Liver (tissue), 9 donors: ENCODE results near the gene DCBLD2. TPM values are rescaled to one million over a fixed set of nuclear protein-coding genes. Genes with fewer than 3 reads are reported as not detected.

Experiments
- DNase-seq: peaks from one replicate; pipeline ENCODE4 v3.0.0-alpha.2; 2017; ENCODE audit warnings: low spot score
- H3K27ac ChIP-seq, 2 donors: one replicate each; pipeline ENCODE4 v1.7.0; 2013; ENCODE audit warnings: inconsistent platforms in 2 of 2, low read length in 2 of 2, control low read depth in 1 of 2, low read depth in 1 of 2, mild to moderate bottlenecking in 1 of 2
- H3K27me3 ChIP-seq, 4 donors: one replicate each; pipeline versions ENCODE4 v1.6.1 to v1.7.0; 2013; ENCODE audit warnings: low read length in 3 of 4, inconsistent platforms in 1 of 4, mild to moderate bottlenecking in 1 of 4, moderate library complexity in 1 of 4; ENCODE audit not compliant: control insufficient read depth in 4 of 4, insufficient read depth in 4 of 4
- H3K36me3 ChIP-seq, 4 donors: one replicate each; pipeline versions ENCODE4 v1.6.1 to v1.7.0; 2013; ENCODE audit warnings: low read length in 3 of 4, mild to moderate bottlenecking in 3 of 4, low read depth in 1 of 4, moderate library complexity in 1 of 4; ENCODE audit not compliant: control insufficient read depth in 4 of 4, insufficient read depth in 3 of 4
- H3K4me1 ChIP-seq, 4 donors: one replicate each; pipeline versions ENCODE4 v1.6.1 to v1.7.0; 2013; ENCODE audit warnings: low read length in 3 of 4, mild to moderate bottlenecking in 3 of 4, moderate library complexity in 1 of 4; ENCODE audit not compliant: control insufficient read depth in 4 of 4, insufficient read depth in 4 of 4
- H3K4me3 ChIP-seq, 3 donors: one replicate each; pipeline versions ENCODE4 v1.6.1 to v1.7.0; 2013; ENCODE audit warnings: low read length in 3 of 3, control low read depth in 1 of 3, low read depth in 1 of 3, mild to moderate bottlenecking in 1 of 3
- H3K9ac ChIP-seq, 2 donors: one replicate each; pipeline ENCODE4 v1.7.0; 2013; ENCODE audit warnings: low read length in 2 of 2, mild to moderate bottlenecking in 2 of 2, moderate library complexity in 2 of 2, control low read depth in 1 of 2, low read depth in 1 of 2
- H3K9me3 ChIP-seq, 4 donors: one replicate each; pipeline versions ENCODE4 v1.6.1 to v1.7.0; 2013; ENCODE audit warnings: low read length in 3 of 4; ENCODE audit not compliant: control insufficient read depth in 4 of 4
- ATF3 ChIP-seq: IDR thresholded peaks from 2 replicates; pipeline ENCODE4 v1.6.1; 2016; ENCODE audit warnings: antibody characterized with exemption
- CTCF ChIP-seq: fragments of 150-350 bp; IDR thresholded peaks from 2 replicates; pipeline ENCODE4 v1.5.1; 2017; ENCODE audit warnings: improper control_type of control experiment, low read depth, low read length; ENCODE audit not compliant: missing input control
- EGR1 ChIP-seq, 2 donors: IDR thresholded peaks; 2 replicates each; pipeline ENCODE4 v1.6.1; 2016 to 2018; ENCODE audit warnings: antibody characterized with exemption in 2 of 2, low read depth in 2 of 2
- FOXA1 ChIP-seq: IDR thresholded peaks from 2 replicates; pipeline ENCODE4 v1.6.1; 2016; ENCODE audit warnings: antibody characterized with exemption
- FOXA2 ChIP-seq: IDR thresholded peaks from 2 replicates; pipeline ENCODE4 v1.6.1; 2016; ENCODE audit warnings: antibody characterized with exemption
- HNF4A ChIP-seq, 2 donors: conservative IDR thresholded peaks; 2 replicates each; pipeline ENCODE4 v1.6.1; 2016; ENCODE audit warnings: antibody characterized with exemption in 2 of 2, mild to moderate bottlenecking in 2 of 2
- HNF4G ChIP-seq: IDR thresholded peaks from 2 replicates; pipeline ENCODE4 v1.6.1; 2016; ENCODE audit warnings: antibody characterized with exemption
- JUND ChIP-seq, 2 donors: IDR thresholded peaks; 2 replicates each; pipeline ENCODE4 v1.6.1; 2016; ENCODE audit warnings: antibody characterized with exemption in 2 of 2
- MAX ChIP-seq: IDR thresholded peaks from 2 replicates; pipeline ENCODE4 v1.6.1; 2016; ENCODE audit warnings: antibody characterized with exemption
- NR2F2 ChIP-seq: IDR thresholded peaks from 2 replicates; pipeline ENCODE4 v1.6.1; 2016; ENCODE audit warnings: antibody characterized with exemption
- RAD21 ChIP-seq, 2 donors: IDR thresholded peaks; 2 replicates each; pipeline ENCODE4 v1.6.1; 2016; ENCODE audit warnings: antibody characterized with exemption in 2 of 2, mild to moderate bottlenecking in 2 of 2
- SP1 ChIP-seq: IDR thresholded peaks from 2 replicates; pipeline ENCODE4 v1.6.1; 2018; ENCODE audit warnings: antibody characterized with exemption, mild to moderate bottlenecking
- TAF1 ChIP-seq: conservative IDR thresholded peaks from 2 replicates; pipeline ENCODE4 v1.6.1; 2016; ENCODE audit warnings: antibody characterized with exemption, mild to moderate bottlenecking
- ZBTB33 ChIP-seq: IDR thresholded peaks from 2 replicates; pipeline ENCODE4 v1.6.1; 2016; ENCODE audit warnings: antibody characterized with exemption
- WGBS: extraction: QIAGEN DNeasy Blood & Tissue Kit; methylation state at CpG from one replicate; pipeline ENCODE4 v1.1.7; 2013; 5-methylcytosine and 5-hydroxymethylcytosine counted together
- polyA plus RNA-seq, 2 donors: library from polyadenylated mRNA; stranded (reverse) in 1 of 2; unstranded in 1 of 2; fragments of 200-250 nt in 1 of 2; fragments of >200 nt in 1 of 2; fragmentation: Nextera tagmentation in 1 of 2; extraction: Ambion mirVana in 1 of 2; gene quantifications; one replicate each; pipeline versions ENCODE4 v1.2.1 to v1.2.3, GENCODE V29; 2013 to 2015
- total RNA-seq, 2 donors: library from RNA; depleted of rRNA; stranded (reverse); fragments of >200 nt; gene quantifications; one replicate each; pipeline ENCODE4 v1.2.3, GENCODE V29; 2014
- TF ChIP-seq, protein P1 (sequence below): IDR thresholded peaks from 2 replicates; pipeline ENCODE4 v1.6.1; 2016; ENCODE audit warnings: antibody characterized with exemption, mild to moderate bottlenecking
- donor health status: healthy.
- donor health status: healthy.
- donor health status: healthy.
- donor health status: healthy.
- donor health status: healthy.

DCBLD2 gene
- total and polyA plus RNA-seq, 4 donors, result 4.7 to 14.7 (median 9.1) TPM

- Histone ChIP-seq H3K4me3 (no peak overlapping the region), H3K36me3 (no peaks in the 10 kb centered on the region), H3K4me1 (no peaks in the 10 kb centered on the region), H3K9me3 (no peaks in the 10 kb centered on the region), H3K27ac (no peak overlapping the region), H3K27me3 (no peaks in the 10 kb centered on the region), H3K9ac (no peak overlapping the region)
- TF ChIP-seq JUND (IDR thresholded peaks at IDR 0.05) (no peak), ATF3 (no peak), TAF1 (no peak), MAX (no peak), FOXA1 (no peak), HNF4A (conservative IDR thresholded peaks at IDR 0.05) (no peak), FOXA2 (no peak), EGR1 (IDR thresholded peaks at IDR 0.05; ENCODE audit: low read depth in 2 of 2) (no peak), NR2F2 (no peak), SP1 (no peak), CTCF (no peak), HNF4G (no peak)
- DNase-seq, result no peak
- WGBS, result 100% methylated on average over 1 of the region's 1 CpG
These were observed 72.2 kb downstream of the DCBLD2 start for GRCh38 chr3:98829246-98829832.

DNA sequence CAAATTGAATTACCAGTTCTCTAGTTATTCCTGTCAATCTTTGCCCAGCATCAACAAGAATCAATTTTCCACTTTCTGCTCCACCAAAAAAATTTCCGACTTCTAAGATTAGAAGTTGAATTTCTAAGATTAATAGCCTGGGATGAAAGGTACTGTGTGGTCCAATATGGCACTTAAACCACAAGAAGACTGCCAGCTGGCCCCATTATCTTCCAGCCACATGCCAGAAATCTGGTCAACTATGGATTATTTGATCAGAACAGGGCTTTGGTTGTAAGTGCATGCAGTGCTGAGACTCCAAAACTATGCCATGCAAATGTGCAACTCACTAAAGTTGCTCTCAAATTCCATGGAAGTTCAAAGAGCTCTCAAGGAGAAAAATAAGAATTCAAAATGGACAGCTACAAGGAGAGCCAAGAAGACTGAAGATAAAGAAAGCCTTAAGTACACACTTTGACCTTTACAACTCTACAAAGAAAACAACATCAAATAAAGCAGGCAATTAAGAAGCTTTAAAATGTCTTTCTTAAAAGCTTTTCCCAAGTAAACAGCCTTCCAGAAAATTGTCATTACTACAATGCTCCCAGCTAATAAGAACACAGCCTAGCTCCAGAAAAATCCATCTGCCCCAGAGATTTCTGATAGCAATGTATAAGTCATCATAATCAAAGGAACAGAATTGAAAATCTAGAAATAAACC is 74.1 kb downstream of the DCBLD2 start:
- no peak for DNase-seq
- Histone ChIP-seq H3K9me3 (no peaks in the 10 kb centered on the region), H3K36me3 (no peaks in the 10 kb centered on the region), H3K9ac (no peak overlapping the region), H3K27ac (no peak overlapping the region), H3K4me1 (no peaks in the 10 kb centered on the region), H3K4me3 (no peak overlapping the region), H3K27me3 (no peaks in the 10 kb centered on the region)
- WGBS, result 84% methylated on average over 1 of the region's 1 CpG
- no peak for TF ChIP-seq FOXA2
- TF ChIP-seq ZBTB33, result no peak
- TF ChIP-seq HNF4A (conservative IDR thresholded peaks at IDR 0.05), result no peak
- TF ChIP-seq ATF3, result no peak
- TF ChIP-seq MAX, result no peak
- no peak for TF ChIP-seq RAD21 (IDR thresholded peaks at IDR 0.05)
- TF ChIP-seq, protein P1, sequence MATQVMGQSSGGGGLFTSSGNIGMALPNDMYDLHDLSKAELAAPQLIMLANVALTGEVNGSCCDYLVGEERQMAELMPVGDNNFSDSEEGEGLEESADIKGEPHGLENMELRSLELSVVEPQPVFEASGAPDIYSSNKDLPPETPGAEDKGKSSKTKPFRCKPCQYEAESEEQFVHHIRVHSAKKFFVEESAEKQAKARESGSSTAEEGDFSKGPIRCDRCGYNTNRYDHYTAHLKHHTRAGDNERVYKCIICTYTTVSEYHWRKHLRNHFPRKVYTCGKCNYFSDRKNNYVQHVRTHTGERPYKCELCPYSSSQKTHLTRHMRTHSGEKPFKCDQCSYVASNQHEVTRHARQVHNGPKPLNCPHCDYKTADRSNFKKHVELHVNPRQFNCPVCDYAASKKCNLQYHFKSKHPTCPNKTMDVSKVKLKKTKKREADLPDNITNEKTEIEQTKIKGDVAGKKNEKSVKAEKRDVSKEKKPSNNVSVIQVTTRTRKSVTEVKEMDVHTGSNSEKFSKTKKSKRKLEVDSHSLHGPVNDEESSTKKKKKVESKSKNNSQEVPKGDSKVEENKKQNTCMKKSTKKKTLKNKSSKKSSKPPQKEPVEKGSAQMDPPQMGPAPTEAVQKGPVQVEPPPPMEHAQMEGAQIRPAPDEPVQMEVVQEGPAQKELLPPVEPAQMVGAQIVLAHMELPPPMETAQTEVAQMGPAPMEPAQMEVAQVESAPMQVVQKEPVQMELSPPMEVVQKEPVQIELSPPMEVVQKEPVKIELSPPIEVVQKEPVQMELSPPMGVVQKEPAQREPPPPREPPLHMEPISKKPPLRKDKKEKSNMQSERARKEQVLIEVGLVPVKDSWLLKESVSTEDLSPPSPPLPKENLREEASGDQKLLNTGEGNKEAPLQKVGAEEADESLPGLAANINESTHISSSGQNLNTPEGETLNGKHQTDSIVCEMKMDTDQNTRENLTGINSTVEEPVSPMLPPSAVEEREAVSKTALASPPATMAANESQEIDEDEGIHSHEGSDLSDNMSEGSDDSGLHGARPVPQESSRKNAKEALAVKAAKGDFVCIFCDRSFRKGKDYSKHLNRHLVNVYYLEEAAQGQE, result no peak
- TF ChIP-seq JUND (IDR thresholded peaks at IDR 0.05), result no peak
- TF ChIP-seq EGR1 (IDR thresholded peaks at IDR 0.05; ENCODE audit: low read depth in 2 of 2), result no peak
- no peak for TF ChIP-seq SP1
- no peak for TF ChIP-seq NR2F2
- no peak for TF ChIP-seq FOXA1
